Small intestine (tissue), 7 donors: Measurements from ENCODE around the gene KLB. TPM values are rescaled to one million over a fixed set of nuclear protein-coding genes. Genes with fewer than 3 reads are reported as not detected.

Experiments
- DNase-seq, 2 donors: peaks; one replicate each; pipeline versions ENCODE4 v3.0.0 to v3.0.0-alpha.2; 2013
- FAIRE-seq: peaks from 2 replicates; lab custom pipeline; 2012; peaks lifted over from hg19 to GRCh38; lab: Jason Lieb, UNC
- H3K27ac ChIP-seq, 3 donors: one replicate each; pipeline ENCODE4 v1.5.1; 2013; ENCODE audit warnings: low read length in 2 of 3, mild to moderate bottlenecking in 2 of 3, control low read depth in 1 of 3, inconsistent platforms in 1 of 3, low read depth in 1 of 3, moderate library complexity in 1 of 3
- H3K27me3 ChIP-seq, 3 donors: one replicate each; pipeline ENCODE4 v1.6.1; 2013; ENCODE audit warnings: low read length in 3 of 3, inconsistent platforms in 1 of 3; ENCODE audit not compliant: control insufficient read depth in 3 of 3, insufficient read depth in 3 of 3
- H3K36me3 ChIP-seq, 3 donors: one replicate each; pipeline ENCODE4 v1.6.1; 2013; ENCODE audit warnings: low read length in 3 of 3, inconsistent platforms in 1 of 3, low read depth in 1 of 3, mild to moderate bottlenecking in 1 of 3, moderate library complexity in 1 of 3; ENCODE audit not compliant: control insufficient read depth in 3 of 3, insufficient read depth in 2 of 3
- H3K4me1 ChIP-seq, 3 donors: one replicate each; pipeline ENCODE4 v1.6.1; 2013; ENCODE audit warnings: low read length in 2 of 3, inconsistent platforms in 1 of 3, low read depth in 1 of 3, mild to moderate bottlenecking in 1 of 3, moderate library complexity in 1 of 3; ENCODE audit not compliant: control insufficient read depth in 3 of 3, insufficient read depth in 2 of 3
- H3K4me3 ChIP-seq, 3 donors: one replicate each; pipeline ENCODE4 v1.5.1; 2013; ENCODE audit warnings: low read length in 3 of 3, control low read depth in 1 of 3, inconsistent platforms in 1 of 3, low read depth in 1 of 3, mild to moderate bottlenecking in 1 of 3, moderate library complexity in 1 of 3
- H3K9me3 ChIP-seq, 2 donors: one replicate each; pipeline ENCODE4 v1.6.1; 2013; ENCODE audit warnings: low read depth in 1 of 2, low read length in 1 of 2; ENCODE audit not compliant: control insufficient read depth in 2 of 2, insufficient read depth in 1 of 2
- whole genome bisulfite sequencing, 3 donors: extraction: QIAGEN DNeasy Blood & Tissue Kit; methylation state at CpG; one replicate each; pipeline ENCODE4 v1.1.7; 2013; 5-methylcytosine and 5-hydroxymethylcytosine counted together
- polyA plus RNA-seq, 4 donors: library from polyadenylated mRNA; stranded (reverse) in 3 of 4; unstranded in 1 of 4; fragments of 200-250 nt in 3 of 4; fragments of 120-200 nt in 1 of 4; gene quantifications; one replicate each; pipeline versions ENCODE4 v1.2.1 to v1.2.3, GENCODE V29; 2013
- donor health status: healthy with polysubstance abuse.
- donor health status: control.
- donor health status: control.
- donor health status: Bipolar disorder and iron deficiency.
- donor health status: healthy.

KLB gene
- polyA plus RNA-seq, 4 donors: 0.36 to 1.4 (median 0.72) TPM

- no peaks in the 10 kb centered on the region for H3K36me3 ChIP-seq
These were observed 23.0 kb downstream of the KLB start for GRCh38 chr4:39429476-39430334.

GRCh38 chr4:39433878-39434492 is 27.3 kb downstream of the KLB start:
- Histone ChIP-seq H3K9me3 (no peaks in the 10 kb centered on the region), H3K4me1 (peaks cover 0 to 9% (median 0%) of the 10 kb centered on the region in 3 donors), H3K27ac (no peak overlapping the region), H3K36me3 (no peaks in the 10 kb centered on the region), H3K27me3 (no peaks in the 10 kb centered on the region), H3K4me3 (no peak overlapping the region)
- DNase-seq (no peak), FAIRE-seq (no peak)
- WGBS, 3 donors: 91 to 94% (median 92%) methylated on average over 11 of the region's 11 CpGs

More at GRCh38 chr4:39429476-39430334, 23.0 kb downstream of the KLB start:
- Histone ChIP-seq H3K27me3 (no peaks in the 10 kb centered on the region), H3K9me3 (no peaks in the 10 kb centered on the region), H3K4me3 (no peak overlapping the region), H3K27ac (no peak overlapping the region), H3K4me1 (peaks cover 0 to 9% (median 0%) of the 10 kb centered on the region in 3 donors)
- FAIRE-seq: no peak
- 59 to 79% (median 68%) methylated on average over 4 of the region's 4 CpGs for WGBS, 3 donors
- peak; percentile 31 to 37 for DNase-seq

- H3K36me3 ChIP-seq: no peaks in the 10 kb centered on the region
- no peaks in the 10 kb centered on the region for H3K9me3 ChIP-seq
- H3K27me3 ChIP-seq: no peaks in the 10 kb centered on the region
- DNase-seq (no peak), FAIRE-seq (no peak)
- no peak overlapping the region for H3K4me3 ChIP-seq
- 74 to 87% (median 81%) methylated on average over 7 of the region's 7 CpGs for WGBS, 3 donors
- no peaks in the 10 kb centered on the region for H3K4me1 ChIP-seq
- H3K27ac ChIP-seq: no peak overlapping the region
These were observed 29.2 kb downstream of the KLB start for GRCh38 chr4:39435659-39436563.

- Histone ChIP-seq H3K27ac (no peak overlapping the region), H3K9me3 (no peaks in the 10 kb centered on the region), H3K36me3 (no peaks in the 10 kb centered on the region), H3K27me3 (no peaks in the 10 kb centered on the region), H3K4me3 (no peak overlapping the region), H3K4me1 (no peaks in the 10 kb centered on the region)
- FAIRE-seq: no peak
- no peak for DNase-seq
- 82 to 87% (median 85%) methylated on average over 2 of the region's 2 CpGs for WGBS, 3 donors
These were observed 34.9 kb downstream of the KLB start for GRCh38 chr4:39441593-39441992.

- H3K27me3 ChIP-seq: no peaks in the 10 kb centered on the region
- 69 to 90% (median 74%) methylated on average over 4 of the region's 4 CpGs for WGBS, 3 donors
- no peaks in the 10 kb centered on the region for H3K36me3 ChIP-seq
- no peak overlapping the region for H3K4me3 ChIP-seq
- peaks cover 0 to 5% (median 0%) of the 10 kb centered on the region in 3 donors for H3K4me1 ChIP-seq
- no peak for DNase-seq
- H3K9me3 ChIP-seq: no peaks in the 10 kb centered on the region
- no peak for FAIRE-seq
- H3K27ac ChIP-seq: no peak overlapping the region
These were observed 36.3 kb downstream of the KLB start for GRCh38 chr4:39442998-39443397.

GRCh38 chr4:39446483-39446841 is 39.7 kb downstream of the KLB start:
- FAIRE-seq (no peak), DNase-seq (no peak)
- Histone ChIP-seq H3K4me3 (peak overlapping the region in 2 of 3 donors; percentile 58 to 66), H3K27ac (peak overlapping the region; percentile 26 to 78 (median 41)), H3K9me3 (no peaks in the 10 kb centered on the region), H3K4me1 (peaks cover 0 to 10% (median 0%) of the 10 kb centered on the region in 3 donors), H3K36me3 (peaks cover 0 to 6% (median 0%) of the 10 kb centered on the region in 3 donors), H3K27me3 (no peaks in the 10 kb centered on the region)
- 83 to 85% (median 84%) methylated on average over 20 of the region's 20 CpGs for WGBS, 3 donors

GRCh38 chr4:39446842-39447573 is 40.3 kb downstream of the KLB start:
- FAIRE-seq (no peak), DNase-seq (peak; percentile 75 to 84)
- peak overlapping the region; percentile 41 to 78 (median 65) for H3K27ac ChIP-seq
- H3K9me3 ChIP-seq: no peaks in the 10 kb centered on the region
- WGBS, 3 donors: 4 to 18% (median 6%) methylated on average over 50 to 61 of the region's 61 CpGs
- peaks cover 0 to 9% (median under 1%) of the 10 kb centered on the region in 3 donors for H3K36me3 ChIP-seq
- peaks cover 0 to 10% (median 0%) of the 10 kb centered on the region in 3 donors for H3K4me1 ChIP-seq
- H3K4me3 ChIP-seq: peak overlapping the region; percentile 32 to 66 (median 58)
- no peaks in the 10 kb centered on the region for H3K27me3 ChIP-seq
